Activated T-helper 2 cell treated with anti-CD3 and anti-CD28 coated beads, Interferon-gamma antibody, Interleukin-2, Interleukin-4, amounts not matched to agents 10 μg/mL and 5 μg/mL and 100 μg/mL, durations not matched to agents 14 hours and 24 hours and 36 hours (primary cell): ENCODE data around the gene SS18L1. TPM values are rescaled to one million over a fixed set of nuclear protein-coding genes. Genes with fewer than 3 reads are reported as not detected.

Experiments used
- DNase-seq: peaks from one replicate; pipeline ENCODE4 v3.0.0; 2021; ENCODE audit warnings: low spot score
- H3K27ac Mint-ChIP-seq: one replicate; pipeline ENCODE4 v1.8.0; 2021; ENCODE audit warnings: mixed read lengths
- H3K27me3 Mint-ChIP-seq: one replicate; pipeline ENCODE4 v1.8.0; 2021; ENCODE audit warnings: low read depth, mixed read lengths
- H3K36me3 Mint-ChIP-seq: one replicate; pipeline ENCODE4 v1.8.0; 2021; ENCODE audit warnings: low read depth, mixed read lengths
- H3K4me1 Mint-ChIP-seq: one replicate; pipeline ENCODE4 v1.8.0; 2021; ENCODE audit warnings: low read depth, mixed read lengths
- H3K4me3 Mint-ChIP-seq: one replicate; pipeline ENCODE4 v1.8.0; 2021; ENCODE audit warnings: low read depth, mild to moderate bottlenecking, moderate library complexity, mixed read lengths
- H3K9me3 Mint-ChIP-seq: one replicate; pipeline ENCODE4 v1.8.0; 2021; ENCODE audit warnings: mixed read lengths
- intact Hi-C: fragments of 100-400 bp; cut with micrococcal nuclease; formaldehyde crosslinking; loops from one replicate; pipeline ENCODE4 v1.15.1; 2023
- total RNA-seq: library from RNA; stranded (reverse); gene quantifications from 2 replicates; pipeline ENCODE4 v1.2.3, GENCODE V29; 2022

SS18L1 gene
- total RNA-seq, 1 donor from 2014 or later, result 26.0 TPM

DNA sequence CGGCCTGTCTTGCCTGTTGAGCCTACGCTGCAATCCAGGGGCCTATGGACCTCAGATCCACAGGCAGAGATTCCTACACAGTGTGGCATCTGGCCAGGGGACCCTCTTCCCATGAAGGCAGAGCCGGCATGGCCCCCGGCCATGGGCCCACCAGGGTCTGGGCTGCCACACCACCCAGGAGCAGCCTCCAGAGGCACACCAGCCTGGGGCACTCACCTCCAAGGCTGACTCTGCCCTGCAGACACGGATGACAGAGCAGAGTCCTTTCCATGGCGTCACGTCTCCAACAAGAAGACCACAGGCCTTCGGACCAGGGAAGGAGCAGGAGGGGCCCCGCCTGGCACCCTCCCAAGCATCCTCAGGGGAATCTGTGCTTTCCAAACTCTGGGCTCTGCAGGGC is 80.0 kb downstream of the SS18L1 start:
- Mint-ChIP-seq H3K4me1 (no peaks in the 10 kb centered on the region), H3K4me3 (no peak overlapping the region), H3K9me3 (no peaks in the 10 kb centered on the region), H3K36me3 (no peaks in the 10 kb centered on the region), H3K27ac (no peak overlapping the region), H3K27me3 (peaks cover 17% of the 10 kb centered on the region)
- intact Hi-C loops, result no loop called here
- DNase-seq, result no peak

DNA sequence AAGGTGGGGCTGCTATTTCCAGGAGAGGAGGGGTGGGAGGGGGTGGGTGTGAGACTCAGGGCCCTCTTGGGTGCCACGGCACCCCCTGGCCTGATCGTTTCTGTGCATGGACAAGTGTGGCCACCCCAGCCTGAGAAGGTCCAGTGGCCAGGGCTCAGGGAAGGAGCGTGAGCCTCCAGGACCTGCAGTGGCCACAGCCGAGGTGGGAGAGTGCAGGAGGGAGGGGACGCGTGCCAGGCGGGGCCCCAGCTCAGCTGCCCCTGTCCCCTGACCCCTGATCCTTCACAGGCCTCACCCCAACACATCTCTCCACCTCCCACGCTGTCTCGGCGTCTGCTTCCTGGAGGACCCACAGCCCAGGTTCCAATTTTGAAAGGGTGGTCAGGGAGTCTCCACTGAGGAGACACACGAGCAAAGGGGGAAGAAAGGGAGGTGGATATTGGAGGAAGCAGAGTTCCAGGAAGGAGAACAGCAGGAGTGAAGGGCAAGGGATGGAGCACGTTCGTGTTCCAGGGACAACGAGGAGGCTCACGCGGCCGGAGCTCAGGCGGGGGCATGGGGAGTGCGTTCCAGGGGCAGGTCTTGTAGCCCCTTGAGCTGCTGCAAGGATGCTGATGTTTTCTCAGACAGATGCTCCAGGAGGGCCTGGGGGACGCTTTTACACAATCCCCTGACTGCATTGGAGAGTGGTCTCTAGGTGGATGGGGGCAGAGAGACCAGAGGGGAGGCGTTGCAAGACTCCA is 80.7 kb downstream of the SS18L1 start:
- Mint-ChIP-seq H3K27ac (no peak overlapping the region), H3K27me3 (peaks cover 11% of the 10 kb centered on the region), H3K4me3 (no peak overlapping the region), H3K36me3 (no peaks in the 10 kb centered on the region), H3K9me3 (no peaks in the 10 kb centered on the region), H3K4me1 (no peaks in the 10 kb centered on the region)
- no peak for DNase-seq
- intact Hi-C loops, result no loop called here

DNA sequence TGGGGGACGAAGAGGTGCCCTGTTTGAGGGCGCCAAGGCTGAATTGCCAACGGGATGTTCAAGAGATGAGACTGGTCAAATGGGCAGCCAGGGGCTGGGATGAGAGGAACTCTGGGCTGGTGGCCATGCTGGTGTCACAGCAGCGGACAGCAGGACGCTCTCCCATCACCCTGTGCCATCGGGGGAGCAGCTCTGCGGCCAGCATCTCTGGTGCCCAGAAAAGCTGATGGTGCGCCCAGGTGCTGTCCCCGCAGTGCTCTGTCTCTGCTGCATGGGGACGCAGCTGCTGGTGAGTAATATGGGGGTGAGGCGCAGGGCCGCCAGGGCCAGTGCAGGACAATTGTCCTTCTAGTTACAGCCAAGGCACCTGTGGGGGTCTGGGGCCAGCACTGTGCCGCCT is 81.5 kb downstream of the SS18L1 start:
- intact Hi-C loops, result no loop called here
- Mint-ChIP-seq H3K9me3 (no peaks in the 10 kb centered on the region), H3K36me3 (no peaks in the 10 kb centered on the region), H3K4me1 (no peaks in the 10 kb centered on the region), H3K27me3 (peaks cover 10% of the 10 kb centered on the region), H3K4me3 (no peak overlapping the region), H3K27ac (no peak overlapping the region)
- DNase-seq, result no peak

DNA sequence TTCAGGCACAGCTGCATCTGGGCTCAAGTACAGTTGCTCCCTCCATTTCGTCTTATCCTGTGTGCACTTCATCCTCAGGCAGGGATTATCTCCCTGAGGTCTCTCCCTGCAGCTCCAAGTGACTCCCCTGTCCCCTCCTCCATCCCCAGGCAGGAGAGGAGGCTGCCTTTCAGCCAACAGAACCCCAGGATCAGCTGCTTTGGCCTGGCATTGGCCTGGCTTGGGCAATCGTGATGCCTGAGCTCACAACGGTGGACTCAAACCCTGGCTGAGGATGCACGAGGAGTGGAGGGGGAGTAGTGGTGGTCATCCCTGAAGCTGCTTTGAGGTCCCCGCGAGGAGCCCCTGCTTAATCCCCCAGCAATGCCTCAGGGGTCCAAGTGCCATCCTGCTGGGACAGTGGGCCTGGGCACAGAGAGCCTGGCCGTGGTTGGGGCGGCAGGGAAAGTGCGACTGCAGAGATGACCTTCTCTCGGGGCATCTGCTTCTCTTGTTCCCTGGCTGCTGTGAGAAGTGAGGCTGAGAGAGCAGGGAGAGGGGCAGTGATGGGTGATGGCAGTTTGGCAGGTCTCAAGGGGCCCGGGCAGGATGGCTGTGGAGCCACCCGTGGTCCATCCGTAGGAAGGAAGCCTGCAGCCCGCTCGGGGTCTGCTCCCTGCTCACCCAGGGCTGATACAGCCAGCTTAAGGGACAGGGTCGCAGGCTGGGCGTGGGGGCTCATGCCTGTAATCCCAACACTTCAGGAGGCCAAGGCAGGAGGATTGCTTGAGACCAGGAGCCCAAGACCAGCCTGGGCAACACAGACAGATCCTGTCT is 82.5 kb downstream of the SS18L1 start:
- intact Hi-C loops, result no loop called here
- no peaks in the 10 kb centered on the region for H3K4me1 Mint-ChIP-seq
- H3K27me3 Mint-ChIP-seq, result peaks cover 5% of the 10 kb centered on the region
- no peaks in the 10 kb centered on the region for H3K36me3 Mint-ChIP-seq
- H3K27ac Mint-ChIP-seq, result no peak overlapping the region
- no peaks in the 10 kb centered on the region for H3K9me3 Mint-ChIP-seq
- DNase-seq, result no peak
- no peak overlapping the region for H3K4me3 Mint-ChIP-seq

DNA sequence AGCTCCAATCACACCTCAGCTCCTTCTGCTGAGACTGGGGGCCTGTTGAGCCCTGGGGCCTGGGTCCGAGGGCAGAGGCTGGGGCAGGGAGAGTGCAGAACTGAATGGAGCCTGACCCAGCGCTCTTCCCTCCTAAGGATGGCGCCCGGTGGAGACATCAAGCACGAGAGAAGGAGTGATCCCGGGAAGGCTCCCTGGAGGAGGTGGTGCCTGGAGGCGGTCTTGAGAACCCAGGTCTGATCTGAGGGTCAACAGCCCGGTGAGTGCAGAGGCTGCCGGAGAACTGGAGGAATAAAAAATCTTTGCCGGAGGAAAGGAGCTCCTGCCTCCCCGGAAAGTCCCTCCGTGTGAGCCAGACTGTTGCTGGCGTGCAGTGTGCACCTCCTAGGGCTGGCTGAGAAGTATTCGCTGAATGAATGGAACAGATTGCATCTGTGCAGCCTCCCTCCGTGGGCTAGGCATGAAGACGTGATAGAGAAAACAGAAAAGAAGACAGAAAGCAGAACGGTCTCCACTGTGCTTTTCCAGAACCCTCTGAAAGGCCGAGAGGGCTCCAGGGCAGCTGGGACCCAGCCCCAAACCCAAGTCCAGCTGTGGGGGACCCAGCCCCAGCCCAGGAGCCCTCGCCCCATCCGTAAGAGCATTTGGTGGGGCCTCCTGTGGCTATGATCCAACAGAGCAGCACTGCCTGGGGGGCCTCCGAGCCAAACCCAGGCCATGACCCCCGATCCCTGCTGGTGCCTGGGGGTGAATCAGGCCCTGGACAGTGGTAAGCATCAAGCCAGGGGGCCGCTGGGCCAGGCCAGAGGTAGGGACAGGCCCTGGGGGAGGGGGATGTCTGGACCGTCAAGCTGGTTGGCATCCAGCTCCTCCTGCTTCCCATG is 83.4 kb downstream of the SS18L1 start:
- intact Hi-C loops, result no loop called here
- no peak overlapping the region for H3K4me3 Mint-ChIP-seq
- H3K36me3 Mint-ChIP-seq, result no peaks in the 10 kb centered on the region
- no peak for DNase-seq
- no peaks in the 10 kb centered on the region for H3K4me1 Mint-ChIP-seq
- no peaks in the 10 kb centered on the region for H3K9me3 Mint-ChIP-seq
- H3K27me3 Mint-ChIP-seq, result no peaks in the 10 kb centered on the region
- no peak overlapping the region for H3K27ac Mint-ChIP-seq

DNA sequence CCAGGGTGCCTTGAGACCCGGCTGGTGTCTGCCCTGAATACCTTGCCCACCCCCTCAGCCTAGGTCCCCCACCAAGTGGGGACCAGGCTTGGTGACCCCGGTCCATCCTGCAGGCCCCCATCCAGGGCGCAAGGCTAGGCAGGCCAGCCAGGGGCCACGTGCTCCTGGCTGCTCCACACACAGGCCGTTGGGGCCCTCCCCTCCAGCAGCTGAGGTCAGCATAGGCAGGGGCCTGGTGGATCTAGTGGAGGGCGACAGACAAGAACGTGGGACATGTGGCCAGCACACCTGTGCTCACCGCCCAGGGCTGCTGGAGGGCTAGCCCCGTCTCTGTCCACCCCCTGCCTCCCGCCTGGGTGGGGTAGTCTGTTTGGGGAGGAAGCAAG is 84.0 kb downstream of the SS18L1 start:
- no peaks in the 10 kb centered on the region for H3K27me3 Mint-ChIP-seq
- intact Hi-C loops, result no loop called here
- no peaks in the 10 kb centered on the region for H3K4me1 Mint-ChIP-seq
- H3K4me3 Mint-ChIP-seq, result no peak overlapping the region
- H3K27ac Mint-ChIP-seq, result no peak overlapping the region
- no peaks in the 10 kb centered on the region for H3K9me3 Mint-ChIP-seq
- no peaks in the 10 kb centered on the region for H3K36me3 Mint-ChIP-seq
- no peak for DNase-seq

DNA sequence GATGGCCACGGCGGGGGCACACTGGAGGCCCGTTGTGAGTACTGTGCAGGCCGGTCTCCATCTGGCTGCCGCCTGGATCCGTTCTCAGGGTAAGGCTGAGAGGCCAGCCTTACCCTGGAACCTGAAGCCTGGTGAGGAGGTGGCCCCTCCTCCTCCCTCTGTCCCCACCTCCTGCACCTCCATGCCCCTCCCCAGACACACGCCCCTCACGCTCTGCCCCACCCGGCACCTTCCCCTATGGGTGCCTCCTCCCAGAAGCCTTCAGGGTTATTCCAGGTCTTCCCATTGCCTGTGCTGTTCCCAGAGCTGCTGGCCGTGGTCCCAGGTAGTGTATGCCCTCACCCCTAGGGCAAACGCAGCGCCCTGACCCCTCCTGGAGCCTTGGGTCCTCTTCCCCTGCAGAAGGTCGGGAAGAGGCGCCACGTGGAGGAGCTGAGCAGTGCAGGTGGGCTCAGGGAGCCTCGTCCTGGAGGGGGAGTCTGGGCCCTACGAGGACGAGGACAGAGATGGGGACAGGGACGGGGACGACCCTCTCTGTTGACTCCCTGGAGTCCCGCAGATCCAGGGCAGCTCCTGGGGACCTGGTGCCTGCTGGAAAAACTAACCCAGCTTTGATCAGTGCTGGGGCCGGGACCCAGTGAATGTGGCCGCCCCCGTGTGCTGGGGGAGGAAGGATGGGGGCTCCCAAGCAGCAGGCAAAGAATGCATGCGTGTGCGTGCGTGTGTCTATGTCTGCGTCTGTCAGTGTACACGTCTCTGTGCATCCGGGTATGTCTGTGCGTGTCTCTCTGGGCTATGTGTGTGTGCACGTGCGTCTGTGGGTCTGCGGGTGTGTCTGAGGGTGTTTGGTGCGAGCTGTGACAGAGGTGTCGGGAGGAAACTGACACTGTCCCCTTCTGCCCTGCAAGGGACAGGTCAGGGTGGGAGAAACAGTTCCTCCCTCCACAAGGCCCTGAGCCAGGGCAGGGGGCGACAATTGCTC is 84.7 kb downstream of the SS18L1 start:
- H3K27me3 Mint-ChIP-seq, result no peaks in the 10 kb centered on the region
- no peaks in the 10 kb centered on the region for H3K9me3 Mint-ChIP-seq
- H3K4me3 Mint-ChIP-seq, result no peak overlapping the region
- no peaks in the 10 kb centered on the region for H3K4me1 Mint-ChIP-seq
- H3K36me3 Mint-ChIP-seq, result no peaks in the 10 kb centered on the region
- intact Hi-C loops, result no loop called here
- no peak for DNase-seq
- no peak overlapping the region for H3K27ac Mint-ChIP-seq

DNA sequence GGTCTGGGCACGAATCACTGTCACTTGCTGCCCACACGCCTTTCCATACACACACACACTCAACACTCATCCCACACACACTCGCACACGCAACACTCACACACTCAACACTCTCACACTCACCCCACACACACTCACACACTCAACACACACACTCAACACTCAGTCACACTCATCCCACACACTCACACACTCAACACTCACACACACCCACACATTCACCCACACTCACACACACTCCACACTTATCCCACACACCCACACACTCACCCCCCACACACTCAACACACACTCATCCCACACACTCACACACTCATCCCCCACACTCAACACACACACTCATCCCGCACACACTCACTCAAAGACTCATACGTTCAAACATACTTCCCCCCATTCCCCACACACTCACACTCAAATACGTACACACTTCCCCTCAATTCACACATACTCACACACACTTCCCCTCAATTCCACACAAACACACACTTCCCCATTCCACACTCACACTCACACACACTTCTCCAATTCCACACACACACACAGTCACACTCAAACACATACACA is 85.5 kb downstream of the SS18L1 start:
- intact Hi-C loops, result no loop called here
- no peaks in the 10 kb centered on the region for H3K4me1 Mint-ChIP-seq
- H3K27ac Mint-ChIP-seq, result no peak overlapping the region
- no peaks in the 10 kb centered on the region for H3K9me3 Mint-ChIP-seq
- H3K36me3 Mint-ChIP-seq, result no peaks in the 10 kb centered on the region
- DNase-seq, result no peak
- no peaks in the 10 kb centered on the region for H3K27me3 Mint-ChIP-seq
- no peak overlapping the region for H3K4me3 Mint-ChIP-seq

DNA sequence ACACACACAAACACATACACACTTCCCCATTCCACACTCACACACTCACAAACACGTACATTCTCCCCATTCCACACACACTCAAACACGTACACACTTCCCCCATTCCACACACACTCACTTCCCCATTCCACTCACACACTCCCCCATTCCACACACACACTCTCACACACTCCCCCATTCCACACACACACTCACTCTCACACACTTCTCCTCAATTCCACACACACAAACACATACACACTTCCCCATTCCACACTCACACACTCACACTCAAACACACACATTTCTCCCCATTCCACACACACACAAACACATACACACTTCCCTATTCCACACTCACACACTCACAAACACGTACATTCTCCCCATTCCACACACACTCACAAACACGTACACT is 86.1 kb downstream of the SS18L1 start:
- no peaks in the 10 kb centered on the region for H3K27me3 Mint-ChIP-seq
- intact Hi-C loops, result no loop called here
- no peak for DNase-seq
- no peak overlapping the region for H3K4me3 Mint-ChIP-seq
- no peaks in the 10 kb centered on the region for H3K4me1 Mint-ChIP-seq
- H3K9me3 Mint-ChIP-seq, result no peaks in the 10 kb centered on the region
- H3K27ac Mint-ChIP-seq, result no peak overlapping the region
- no peaks in the 10 kb centered on the region for H3K36me3 Mint-ChIP-seq

DNA sequence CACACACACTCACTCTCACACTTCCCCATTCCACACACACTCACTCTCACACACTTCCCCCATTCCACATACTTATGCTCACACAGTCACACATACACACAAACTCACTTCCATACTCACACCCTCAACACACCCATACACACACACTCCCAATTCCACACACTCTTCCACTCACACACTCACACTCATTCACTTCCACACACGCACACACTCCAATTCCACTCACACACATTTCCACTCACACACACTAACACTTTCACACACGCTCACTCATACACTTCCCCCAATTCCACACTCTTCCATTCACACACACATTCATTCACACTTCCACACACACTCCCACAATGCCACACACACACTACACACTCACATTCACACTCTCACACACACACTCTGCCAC is 86.7 kb downstream of the SS18L1 start:
- no peak overlapping the region for H3K27ac Mint-ChIP-seq
- intact Hi-C loops, result no loop called here

DNA sequence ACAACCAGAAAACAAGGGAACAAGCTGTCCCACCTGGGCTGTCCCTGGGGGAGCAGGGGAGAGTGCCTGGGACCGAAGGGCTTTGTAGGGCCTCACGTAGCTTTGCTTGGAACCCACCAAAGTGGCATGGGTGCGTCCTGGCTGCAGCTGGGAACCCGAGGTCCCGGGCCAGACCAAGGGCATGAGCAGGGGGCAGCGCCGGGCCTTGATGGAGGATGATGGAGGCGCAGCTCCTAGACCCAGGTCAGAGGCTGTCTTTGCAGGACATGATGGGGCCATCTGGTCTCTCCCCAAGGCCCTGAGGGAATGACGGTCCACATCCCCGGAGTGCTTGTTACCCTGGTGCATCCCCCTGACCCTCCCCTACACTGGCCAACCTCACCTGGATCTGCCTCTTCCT is 87.1 kb downstream of the SS18L1 start:
- no peak overlapping the region for H3K27ac Mint-ChIP-seq
- no peaks in the 10 kb centered on the region for H3K4me1 Mint-ChIP-seq
- no peak for DNase-seq
- intact Hi-C loops, result no loop called here
- no peaks in the 10 kb centered on the region for H3K27me3 Mint-ChIP-seq
- no peak overlapping the region for H3K4me3 Mint-ChIP-seq
- H3K9me3 Mint-ChIP-seq, result no peaks in the 10 kb centered on the region
- no peaks in the 10 kb centered on the region for H3K36me3 Mint-ChIP-seq

More for the DNA sequence above, 86.7 kb downstream of the SS18L1 start:
- Mint-ChIP-seq H3K4me3 (no peak overlapping the region), H3K36me3 (no peaks in the 10 kb centered on the region), H3K9me3 (no peaks in the 10 kb centered on the region), H3K27me3 (no peaks in the 10 kb centered on the region), H3K4me1 (no peaks in the 10 kb centered on the region)
- DNase-seq, result no peak

DNA sequence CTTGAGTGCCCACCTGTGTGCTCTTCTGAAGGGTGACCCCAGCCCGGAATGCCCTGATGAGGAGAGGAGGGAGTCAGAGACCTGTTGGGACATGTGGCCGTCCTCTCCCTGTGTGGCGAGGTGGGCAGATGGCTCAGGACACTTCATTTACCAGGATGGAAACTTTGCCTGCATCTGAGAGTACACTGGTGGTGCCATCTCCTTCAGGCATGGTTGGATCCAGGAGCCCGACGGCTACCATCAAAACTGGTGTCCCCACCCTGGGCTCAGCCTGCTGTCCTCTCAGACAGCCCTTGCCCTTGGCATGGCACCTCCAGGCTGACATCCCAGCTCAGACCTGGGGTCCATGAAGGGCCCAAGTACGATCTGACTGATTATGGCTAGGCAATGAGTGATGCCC is 87.7 kb downstream of the SS18L1 start:
- intact Hi-C loops, result no loop called here
- no peaks in the 10 kb centered on the region for H3K36me3 Mint-ChIP-seq
- no peaks in the 10 kb centered on the region for H3K4me1 Mint-ChIP-seq
- no peak for DNase-seq
- H3K9me3 Mint-ChIP-seq, result no peaks in the 10 kb centered on the region
- no peak overlapping the region for H3K27ac Mint-ChIP-seq
- no peak overlapping the region for H3K4me3 Mint-ChIP-seq
- no peaks in the 10 kb centered on the region for H3K27me3 Mint-ChIP-seq
